Raji (cell line): ENCODE measurements around the gene VGLL4.

ENCODE experiments used
- POLR2A ChIP-seq: IDR thresholded peaks from 2 replicates; pipeline ENCODE4 v1.6.1; 2011; ENCODE audit warnings: low read depth, low read length, control low read depth; ENCODE audit not compliant: insufficient read depth

The VGLL4 gene

GRCh38 chr3:11536132-11536935, 107.4 kb downstream of the VGLL4 start:
- no peak for TF ChIP-seq POLR2A

- TF ChIP-seq POLR2A = no peak
Measured at GRCh38 chr3:11535243-11535960, 108.3 kb downstream of the VGLL4 start.

- TF ChIP-seq POLR2A = no peak
Measured at GRCh38 chr3:11534793-11535101, 109.0 kb downstream of the VGLL4 start.

GRCh38 chr3:11534011-11534792, 109.5 kb downstream of the VGLL4 start:
- no peak for TF ChIP-seq POLR2A

- no peak for TF ChIP-seq POLR2A
Measured at GRCh38 chr3:11532931-11533391, 110.8 kb downstream of the VGLL4 start.

- TF ChIP-seq POLR2A = no peak
Measured at GRCh38 chr3:11530153-11530721, 113.5 kb downstream of the VGLL4 start.

GRCh38 chr3:11529281-11529680, 114.4 kb downstream of the VGLL4 start:
- no peak for TF ChIP-seq POLR2A

- no peak for TF ChIP-seq POLR2A
Measured at GRCh38 chr3:11523572-11524101, 120.1 kb downstream of the VGLL4 start.

- TF ChIP-seq POLR2A = no peak
Measured at GRCh38 chr3:11522953-11523571, 120.7 kb downstream of the VGLL4 start.

GRCh38 chr3:11522398-11522715, 121.4 kb downstream of the VGLL4 start:
- no peak for TF ChIP-seq POLR2A

- no peak for TF ChIP-seq POLR2A
Measured at GRCh38 chr3:11521167-11521566, 122.5 kb downstream of the VGLL4 start.

GRCh38 chr3:11517601-11518000, 126.1 kb downstream of the VGLL4 start:
- no peak for TF ChIP-seq POLR2A

- no peak for TF ChIP-seq POLR2A
Measured at GRCh38 chr3:11514191-11514821, 129.4 kb downstream of the VGLL4 start.

GRCh38 chr3:11513817-11514135, 129.9 kb downstream of the VGLL4 start:
- TF ChIP-seq POLR2A = no peak
